ENCODE data around the gene MACROD2. TPM values are rescaled to one million over a fixed set of nuclear protein-coding genes. Genes with fewer than 3 reads are reported as not detected.
A peak's percentile ranks its signal among the peaks of the same experiment; 100 is the strongest.

Gene MACROD2
- total RNA-seq, 1 donor: 1.3 TPM

- H3K4me3 ChIP-seq (ENCODE audit: low read depth, low read length): no peak overlapping the region
- peak; percentile 23 for DNase-seq (ENCODE audit: low read depth)
- TF ChIP-seq CTCF (IDR thresholded peaks at IDR 0.05; ENCODE audit: insufficient read depth, low read length): peak; percentile 50
Observed at GRCh38 chr20:15236812-15237211, 1241.5 kb downstream of the MACROD2 start.

- H3K4me3 ChIP-seq (ENCODE audit: low read depth, low read length): no peak overlapping the region
- DNase-seq (ENCODE audit: low read depth): no peak
- no peak for TF ChIP-seq CTCF (IDR thresholded peaks at IDR 0.05; ENCODE audit: insufficient read depth, low read length)
Observed at GRCh38 chr20:15239542-15240206, 1244.4 kb downstream of the MACROD2 start.

- no peak for DNase-seq (ENCODE audit: low read depth)
- TF ChIP-seq CTCF (IDR thresholded peaks at IDR 0.05; ENCODE audit: insufficient read depth, low read length): no peak
- H3K4me3 ChIP-seq (ENCODE audit: low read depth, low read length): no peak overlapping the region
Observed at GRCh38 chr20:15240801-15241200, 1245.5 kb downstream of the MACROD2 start.

GRCh38 chr20:15241681-15242080, 1246.4 kb downstream of the MACROD2 start:
- H3K4me3 ChIP-seq (ENCODE audit: low read depth, low read length): no peak overlapping the region
- TF ChIP-seq CTCF (IDR thresholded peaks at IDR 0.05; ENCODE audit: insufficient read depth, low read length): no peak
- DNase-seq (ENCODE audit: low read depth): no peak

- H3K4me3 ChIP-seq (ENCODE audit: low read depth, low read length): no peak overlapping the region
- DNase-seq (ENCODE audit: low read depth): no peak
- TF ChIP-seq CTCF (IDR thresholded peaks at IDR 0.05; ENCODE audit: insufficient read depth, low read length): no peak
Observed at GRCh38 chr20:15242773-15243172, 1247.5 kb downstream of the MACROD2 start.

GRCh38 chr20:15245896-15246295, 1250.6 kb downstream of the MACROD2 start:
- no peak overlapping the region for H3K4me3 ChIP-seq (ENCODE audit: low read depth, low read length)
- TF ChIP-seq CTCF (IDR thresholded peaks at IDR 0.05; ENCODE audit: insufficient read depth, low read length): no peak
- no peak for DNase-seq (ENCODE audit: low read depth)
